BJ (cell line): ENCODE measurements around the gene GPC4. TPM values are rescaled to one million over a fixed set of nuclear protein-coding genes. Genes with fewer than 3 reads are reported as not detected.
"Not testable (repeated sequence)": the region's sequence is repeated elsewhere in the genome, so short reads cannot be mapped to it uniquely, and the experiment has no call there.

Source experiments
- CTCF ChIA-PET: fragments of 350-600 bp; formaldehyde crosslinking; extraction: SDS; loops from one replicate; lab custom pipeline; 2021; ENCODE audit warnings: antibody characterized with exemption, inconsistent platforms; lab: Yijun Ruan, JAX
- POLR2A ChIA-PET: fragments of 300-600 bp; sonication (Branson Sonifier 250); formaldehyde crosslinking; extraction: SDS; loops from one replicate; lab custom pipeline; 2021; ENCODE audit warnings: antibody characterized with exemption; lab: Charles Lee
- DNase-seq: peaks from one replicate; pipeline ENCODE4 v3.0.0-alpha.2; 2011; ENCODE audit warnings: low read depth
- H3K27me3 ChIP-seq: 2 replicates; pipeline ENCODE4 v1.6.0; 2011; ENCODE audit warnings: low read length; ENCODE audit not compliant: control insufficient read depth, insufficient read depth
- H3K36me3 ChIP-seq: 2 replicates; pipeline ENCODE4 v1.5.1; 2011; ENCODE audit warnings: low read length; ENCODE audit not compliant: control insufficient read depth, insufficient read depth
- H3K4me3 ChIP-seq: 2 replicates; pipeline ENCODE4 v1.5.1; 2011; ENCODE audit warnings: low read depth, mild to moderate bottlenecking, control low read depth, low read length
- polyA plus RNA-seq: library from polyadenylated mRNA; depleted of rRNA; stranded (reverse); fragments of >200 nt; gene quantifications from 2 replicates; pipeline ENCODE4 v1.2.3, GENCODE V29; 2011
- TF ChIP-seq, protein P1 (sequence below): IDR thresholded peaks from 2 replicates; pipeline ENCODE4 v1.5.1; 2011; ENCODE audit warnings: low read depth, mild to moderate bottlenecking, control low read depth, inconsistent platforms, low read length, moderate library complexity; ENCODE audit not compliant: insufficient read depth

Gene GPC4
- polyA plus RNA-seq, 1 experiment, result 0.26 TPM

DNA sequence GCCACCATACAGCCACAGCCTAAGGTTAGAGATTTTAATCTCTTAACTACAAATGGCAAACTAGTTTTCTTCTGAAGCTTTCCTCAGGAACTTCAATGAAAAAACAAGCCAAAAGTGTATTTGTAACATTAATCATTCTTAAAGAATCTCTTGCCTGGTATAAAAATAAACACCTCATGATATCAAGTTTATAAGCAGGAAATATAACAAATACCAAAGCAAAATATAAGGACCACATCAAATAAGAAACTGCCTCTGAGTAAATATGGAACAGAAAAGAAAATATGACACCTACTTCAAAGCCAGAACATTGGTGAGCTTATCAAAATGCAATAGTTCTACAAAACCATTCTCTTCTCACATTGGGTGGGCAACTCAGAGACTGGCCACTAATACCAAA lies 89.9 kb downstream of the GPC4 start:
- no peaks in the 10 kb centered on the region for H3K36me3 ChIP-seq
- no peak for DNase-seq
- CTCF ChIA-PET, result no interaction called here
- TF ChIP-seq, protein P1, sequence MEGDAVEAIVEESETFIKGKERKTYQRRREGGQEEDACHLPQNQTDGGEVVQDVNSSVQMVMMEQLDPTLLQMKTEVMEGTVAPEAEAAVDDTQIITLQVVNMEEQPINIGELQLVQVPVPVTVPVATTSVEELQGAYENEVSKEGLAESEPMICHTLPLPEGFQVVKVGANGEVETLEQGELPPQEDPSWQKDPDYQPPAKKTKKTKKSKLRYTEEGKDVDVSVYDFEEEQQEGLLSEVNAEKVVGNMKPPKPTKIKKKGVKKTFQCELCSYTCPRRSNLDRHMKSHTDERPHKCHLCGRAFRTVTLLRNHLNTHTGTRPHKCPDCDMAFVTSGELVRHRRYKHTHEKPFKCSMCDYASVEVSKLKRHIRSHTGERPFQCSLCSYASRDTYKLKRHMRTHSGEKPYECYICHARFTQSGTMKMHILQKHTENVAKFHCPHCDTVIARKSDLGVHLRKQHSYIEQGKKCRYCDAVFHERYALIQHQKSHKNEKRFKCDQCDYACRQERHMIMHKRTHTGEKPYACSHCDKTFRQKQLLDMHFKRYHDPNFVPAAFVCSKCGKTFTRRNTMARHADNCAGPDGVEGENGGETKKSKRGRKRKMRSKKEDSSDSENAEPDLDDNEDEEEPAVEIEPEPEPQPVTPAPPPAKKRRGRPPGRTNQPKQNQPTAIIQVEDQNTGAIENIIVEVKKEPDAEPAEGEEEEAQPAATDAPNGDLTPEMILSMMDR, result no peak
- H3K27me3 ChIP-seq, result no peaks in the 10 kb centered on the region
- no peak overlapping the region for H3K4me3 ChIP-seq
- POLR2A ChIA-PET, result no interaction called here

DNA sequence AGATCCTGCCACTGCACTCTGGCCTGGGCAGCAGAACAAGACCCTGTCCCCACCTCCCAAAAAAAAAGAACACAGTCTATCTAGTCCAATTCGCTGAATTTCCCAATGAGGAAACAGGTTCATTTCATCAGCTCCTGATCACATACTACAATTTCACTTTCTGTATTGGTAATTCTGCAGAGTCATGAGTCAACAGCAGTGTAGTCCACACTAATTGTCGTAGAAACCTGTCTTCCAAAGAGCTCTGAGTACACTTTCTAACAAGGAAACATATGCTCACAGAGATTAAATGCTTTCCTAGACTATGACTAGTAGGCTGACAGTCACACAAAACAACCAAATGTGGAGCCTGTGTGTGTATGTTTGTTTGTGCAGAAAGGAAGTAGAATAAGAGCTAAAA lies 91.9 kb downstream of the GPC4 start:
- Histone ChIP-seq H3K36me3 (no peaks in the 10 kb centered on the region), H3K27me3 (no peaks in the 10 kb centered on the region), H3K4me3 (no peak overlapping the region)
- TF ChIP-seq, protein P1, result no peak
- ChIA-PET CTCF (no interaction called here), POLR2A (no interaction called here)
- DNase-seq, result no peak

DNA sequence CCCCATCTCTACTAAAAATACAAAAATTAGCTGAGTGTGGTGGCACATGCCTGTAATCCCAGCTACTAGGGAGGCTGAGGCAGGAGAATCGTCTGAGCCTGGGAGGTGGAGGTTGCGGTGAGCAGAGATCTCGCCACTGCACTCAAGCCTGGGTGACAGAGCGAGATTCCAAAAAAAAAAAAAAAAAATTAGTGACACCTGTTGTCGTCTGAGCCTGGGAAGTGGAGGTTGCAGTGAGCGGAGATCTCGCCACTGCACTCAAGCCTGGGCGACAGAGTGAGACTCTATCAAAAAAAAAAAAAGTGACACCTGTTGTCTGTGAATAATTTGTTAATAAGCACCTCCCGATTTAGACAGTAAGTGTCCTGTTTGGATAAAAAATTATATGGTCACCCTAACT lies 93.0 kb downstream of the GPC4 start:
- DNase-seq, CTCF ChIA-PET, H3K27me3 ChIP-seq, POLR2A ChIA-PET, H3K4me3 ChIP-seq, H3K36me3 ChIP-seq: not testable (repeated sequence)

DNA sequence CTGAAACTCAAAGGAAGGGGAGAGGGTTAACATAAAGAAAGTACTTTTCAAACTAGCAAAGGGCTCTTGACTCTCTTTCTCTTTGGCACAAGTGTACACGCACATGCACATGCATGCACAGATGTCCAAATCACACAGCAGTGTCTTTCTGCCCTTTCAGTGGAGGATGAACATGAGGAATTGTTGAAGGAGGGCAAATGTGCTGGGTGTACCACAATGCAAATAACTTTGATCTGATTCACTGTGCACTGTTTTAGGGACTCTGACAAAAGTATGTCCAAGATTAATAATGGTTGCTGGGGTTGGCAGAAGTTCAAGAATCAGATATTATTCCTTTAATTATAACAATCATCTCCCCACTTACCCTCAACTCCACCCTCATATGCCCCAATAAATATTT lies 93.8 kb downstream of the GPC4 start:
- H3K27me3 ChIP-seq, result no peaks in the 10 kb centered on the region
- DNase-seq, result no peak
- H3K36me3 ChIP-seq, result no peaks in the 10 kb centered on the region
- TF ChIP-seq, protein P1, result no peak
- CTCF ChIA-PET, result no interaction called here
- H3K4me3 ChIP-seq, result no peak overlapping the region
- POLR2A ChIA-PET, result no interaction called here

DNA sequence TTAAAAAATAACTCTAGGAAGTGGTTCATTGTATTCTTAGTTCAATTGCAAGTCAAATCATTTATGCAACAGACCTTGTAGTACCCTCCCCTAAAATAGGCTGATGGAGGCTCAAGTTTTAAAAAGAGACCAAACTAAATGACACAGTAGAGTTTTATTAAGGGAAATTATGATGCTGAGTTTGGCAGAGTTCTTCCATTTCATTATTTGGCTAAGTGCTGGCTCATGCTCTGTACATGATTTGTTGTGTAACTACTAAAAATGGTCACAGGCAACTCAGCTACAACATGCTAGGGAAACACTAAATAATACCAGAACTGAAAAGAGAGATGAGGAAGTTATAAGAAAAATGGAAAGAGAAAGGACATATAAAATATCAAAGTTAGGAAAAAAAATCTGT lies 101.0 kb downstream of the GPC4 start:
- H3K36me3 ChIP-seq, result no peaks in the 10 kb centered on the region
- ChIA-PET CTCF (no interaction called here), POLR2A (no interaction called here)
- H3K4me3 ChIP-seq, result no peak overlapping the region
- no peak for DNase-seq
- H3K27me3 ChIP-seq, result no peaks in the 10 kb centered on the region
- TF ChIP-seq, protein P1, result no peak

DNA sequence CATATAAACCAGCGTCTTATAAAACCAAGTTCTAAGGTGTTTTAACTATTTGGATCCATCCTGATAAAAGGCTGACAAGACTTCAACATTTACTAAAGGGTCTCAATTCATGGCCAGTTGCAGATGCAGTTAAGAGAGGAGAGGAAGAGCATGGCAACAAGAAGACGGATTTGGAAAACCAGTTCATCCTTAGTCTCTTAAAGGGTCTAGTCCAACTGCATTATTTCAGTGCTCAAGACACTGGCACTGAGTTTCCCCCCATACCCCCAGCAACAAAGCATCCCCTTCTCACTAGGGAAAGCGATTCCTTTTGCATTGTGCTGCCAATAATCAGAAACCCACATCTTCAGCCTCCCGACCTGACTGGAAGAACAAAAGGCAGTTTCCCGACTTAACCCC lies 106.8 kb downstream of the GPC4 start:
- POLR2A ChIA-PET, result no interaction called here
- no peak overlapping the region for H3K4me3 ChIP-seq
- TF ChIP-seq, protein P1, result no peak
- CTCF ChIA-PET, result no interaction called here
- no peak for DNase-seq
- H3K36me3 ChIP-seq, result no peaks in the 10 kb centered on the region
- no peaks in the 10 kb centered on the region for H3K27me3 ChIP-seq
